Measurements from ENCODE around the gene MRPL14.
"Not testable (repeated sequence)": the region's sequence is repeated elsewhere in the genome, so short reads cannot be mapped to it uniquely, and the experiment has no call there.

The MRPL14 gene

GRCh38 chr6:44096612-44097011 lies 30.6 kb downstream of the MRPL14 start:
- no peak for FAIRE-seq

GRCh38 chr6:44095243-44095623 lies 32.0 kb downstream of the MRPL14 start:
- FAIRE-seq: not testable (repeated sequence)

GRCh38 chr6:44094403-44095242 lies 32.6 kb downstream of the MRPL14 start:
- no peak for FAIRE-seq

GRCh38 chr6:44093750-44094402 lies 33.4 kb downstream of the MRPL14 start:
- FAIRE-seq: no peak

- FAIRE-seq: no peak
These were observed 34.2 kb downstream of the MRPL14 start for GRCh38 chr6:44093066-44093465.

GRCh38 chr6:44091981-44092884 lies 35.0 kb downstream of the MRPL14 start:
- FAIRE-seq: no peak

- not testable (repeated sequence) for FAIRE-seq
These were observed 35.9 kb downstream of the MRPL14 start for GRCh38 chr6:44091356-44091755.

- FAIRE-seq: no peak
These were observed 36.8 kb downstream of the MRPL14 start for GRCh38 chr6:44090465-44090864.

- no peak for FAIRE-seq
These were observed 38.2 kb downstream of the MRPL14 start for GRCh38 chr6:44088827-44089590.

- FAIRE-seq: no peak
These were observed 39.6 kb downstream of the MRPL14 start for GRCh38 chr6:44087623-44088022.

GRCh38 chr6:44086931-44087574 lies 40.2 kb downstream of the MRPL14 start:
- no peak for FAIRE-seq

GRCh38 chr6:44085219-44085618 lies 42.0 kb downstream of the MRPL14 start:
- no peak for FAIRE-seq

GRCh38 chr6:44084231-44085014 lies 42.8 kb downstream of the MRPL14 start:
- no peak for FAIRE-seq

- FAIRE-seq: no peak
These were observed 44.4 kb downstream of the MRPL14 start for GRCh38 chr6:44082872-44083321.

GRCh38 chr6:44081753-44082152 lies 45.5 kb downstream of the MRPL14 start:
- no peak for FAIRE-seq

GRCh38 chr6:44080561-44081521 lies 46.4 kb downstream of the MRPL14 start:
- no peak for FAIRE-seq

- FAIRE-seq: no peak
These were observed 47.6 kb downstream of the MRPL14 start for GRCh38 chr6:44079672-44080071.

- no peak for FAIRE-seq
These were observed 48.2 kb downstream of the MRPL14 start for GRCh38 chr6:44078827-44079671.

Data from TTC549 (cell line).